MCF 10A (cell line): ENCODE data around the gene STAP1. TPM values are rescaled to one million over a fixed set of nuclear protein-coding genes. Genes with fewer than 3 reads are reported as not detected.

ENCODE experiments used
- BruUV-seq: library from RNA; stranded (reverse); fragments of 400-500 nt; replicated peaks from 2 replicates; lab custom pipeline; 2021; lab: Mats Ljungman, UMichigan
- CTCF ChIA-PET: fragments of 300-600 bp; sonication (Branson Sonifier 250); formaldehyde crosslinking; extraction: SDS; loops from one replicate; lab custom pipeline; 2021; ENCODE audit warnings: antibody characterized with exemption, inconsistent platforms; lab: Yijun Ruan, JAX
- POLR2A ChIA-PET: fragments of 300-600, 350-650 bp; sonication (Branson Sonifier 250); formaldehyde crosslinking; extraction: SDS; loops from one replicate; lab custom pipeline; 2020; ENCODE audit warnings: antibody characterized with exemption, inconsistent platforms; lab: Yijun Ruan, JAX
- DNase-seq: peaks from one replicate; pipeline ENCODE4 v3.0.0-alpha.2; 2018; ENCODE audit not compliant: unreplicated experiment
- H3K27ac Mint-ChIP-seq: one replicate; pipeline ENCODE4 v1.8.0; 2022; ENCODE audit warnings: mild to moderate bottlenecking, low read depth, mixed read lengths; ENCODE audit not compliant: unreplicated experiment
- H3K27me3 Mint-ChIP-seq: one replicate; pipeline ENCODE4 v1.8.0; 2022; ENCODE audit warnings: mixed read lengths; ENCODE audit not compliant: insufficient read depth, unreplicated experiment
- H3K36me3 Mint-ChIP-seq: one replicate; pipeline ENCODE4 v1.8.0; 2022; ENCODE audit warnings: mild to moderate bottlenecking, moderate library complexity, mixed read lengths; ENCODE audit not compliant: insufficient read depth, unreplicated experiment
- H3K4me1 Mint-ChIP-seq: one replicate; pipeline ENCODE4 v1.8.0; 2022; ENCODE audit warnings: mixed read lengths; ENCODE audit not compliant: insufficient read depth, unreplicated experiment
- H3K4me3 Mint-ChIP-seq: one replicate; pipeline ENCODE4 v1.8.0; 2022; ENCODE audit warnings: mild to moderate bottlenecking, moderate library complexity, mixed read lengths; ENCODE audit not compliant: unreplicated experiment
- H3K9me3 Mint-ChIP-seq: one replicate; pipeline ENCODE4 v1.8.0; 2022; ENCODE audit warnings: mixed read lengths; ENCODE audit not compliant: unreplicated experiment
- CTCF ChIP-seq: fragments of 200-600 bp; IDR thresholded peaks from one replicate; pipeline ENCODE4 v1.8.0; 2022; ENCODE audit warnings: antibody characterized with exemption, mild to moderate bottlenecking; ENCODE audit not compliant: unreplicated experiment
- intact Hi-C: fragments of 100-400 bp; cut with micrococcal nuclease; formaldehyde crosslinking; loops from 2 replicates; pipeline ENCODE4 v1.14.1; 2022
- total RNA-seq: library from RNA; stranded (reverse); gene quantifications from 2 replicates; pipeline ENCODE4 v1.2.3, GENCODE V29; 2022

The STAP1 gene
- total RNA-seq, 1 experiment from 2014 or later: not detected

- no peaks in the 10 kb centered on the region for H3K4me1 Mint-ChIP-seq
- H3K9me3 Mint-ChIP-seq: peaks cover 14% of the 10 kb centered on the region
- no peaks in the 10 kb centered on the region for H3K36me3 Mint-ChIP-seq
- H3K4me3 Mint-ChIP-seq: no peak overlapping the region
- no peak for TF ChIP-seq CTCF
- intact Hi-C loops: no loop called here
- no peaks in the 10 kb centered on the region for H3K27me3 Mint-ChIP-seq
- peak overlapping the region; percentile 18 for H3K27ac Mint-ChIP-seq
- ChIA-PET CTCF (interaction anchor here (0.5 kb wide), 1 partner anchor 105 kb away, joined by 3 read pairs; no protein-coding TSS in a partner anchor), POLR2A (no interaction called here)
- DNase-seq: no peak
- BruUV-seq: no TSS peak
Observed at GRCh38 chr4:67604749-67605148, 46.2 kb downstream of the STAP1 start.

- Mint-ChIP-seq H3K4me1 (no peaks in the 10 kb centered on the region), H3K27ac (no peak overlapping the region), H3K36me3 (peaks cover 3% of the 10 kb centered on the region), H3K27me3 (no peaks in the 10 kb centered on the region), H3K4me3 (no peak overlapping the region), H3K9me3 (peaks cover 13% of the 10 kb centered on the region)
- intact Hi-C loops: no loop called here
- no peak for DNase-seq
- ChIA-PET POLR2A (interaction anchor here (0.7 kb wide), 1 partner anchor 305 kb away, joined by 3 read pairs; no protein-coding TSS in a partner anchor), CTCF (no interaction called here)
- BruUV-seq: no TSS peak
- no peak for TF ChIP-seq CTCF
Observed at GRCh38 chr4:67608027-67608426, 49.5 kb downstream of the STAP1 start.

GRCh38 chr4:67614186-67614585 lies 55.7 kb downstream of the STAP1 start:
- TF ChIP-seq CTCF: no peak
- CTCF ChIA-PET: no interaction called here
- H3K27me3 Mint-ChIP-seq: no peaks in the 10 kb centered on the region
- intact Hi-C loops: no loop called here
- no peak overlapping the region for H3K4me3 Mint-ChIP-seq
- H3K27ac Mint-ChIP-seq: no peak overlapping the region
- H3K4me1 Mint-ChIP-seq: no peaks in the 10 kb centered on the region
- POLR2A ChIA-PET: no interaction called here
- BruUV-seq: no TSS peak
- H3K9me3 Mint-ChIP-seq: peaks cover 30% of the 10 kb centered on the region
- DNase-seq: no peak
- peaks cover 44% of the 10 kb centered on the region for H3K36me3 Mint-ChIP-seq

GRCh38 chr4:67615119-67615518 lies 56.6 kb downstream of the STAP1 start:
- no peak overlapping the region for H3K4me3 Mint-ChIP-seq
- H3K36me3 Mint-ChIP-seq: peaks cover 53% of the 10 kb centered on the region
- BruUV-seq: no TSS peak
- no peak for DNase-seq
- intact Hi-C loops: no loop called here
- no peaks in the 10 kb centered on the region for H3K4me1 Mint-ChIP-seq
- TF ChIP-seq CTCF: no peak
- H3K27ac Mint-ChIP-seq: no peak overlapping the region
- POLR2A ChIA-PET: no interaction called here
- no peaks in the 10 kb centered on the region for H3K27me3 Mint-ChIP-seq
- H3K9me3 Mint-ChIP-seq: peaks cover 27% of the 10 kb centered on the region
- CTCF ChIA-PET: no interaction called here
